Gastroesophageal sphincter (tissue), 4 donors: ENCODE results near the gene ARHGAP26. TPM values are rescaled to one million over a fixed set of nuclear protein-coding genes. Genes with fewer than 3 reads are reported as not detected.

Experiments used
- ATAC-seq: fragments of 150-250 bp; one replicate; pipeline ENCODE4 v1.9.1; 2016; ENCODE audit warnings: mild to moderate bottlenecking, moderate library complexity
- H3K27ac ChIP-seq, 4 donors: fragments of 200-600 bp; sonication (generic) in 3 of 4; 1 replicate in 3 of 4; 2 replicates in 1 of 4; pipeline ENCODE4 v1.5.1; 2016 to 2019
- H3K27me3 ChIP-seq: fragments of 200-600 bp; sonication (generic); one replicate; pipeline ENCODE4 v1.5.1; 2019
- H3K36me3 ChIP-seq, 2 donors: fragments of 200-600 bp; sonication (generic); one replicate each; pipeline ENCODE4 v1.5.1; 2019; ENCODE audit warnings: control low read depth in 1 of 2
- H3K4me1 ChIP-seq, 3 donors: fragments of 200-600 bp; sonication (generic); 1 replicate in 2 of 3; 2 replicates in 1 of 3; pipeline ENCODE4 v1.5.1; 2016 to 2019; ENCODE audit warnings: control low read depth in 2 of 3
- H3K4me3 ChIP-seq, 2 donors: fragments of 200-600 bp; sonication (generic); one replicate each; pipeline ENCODE4 v1.5.1; 2019; ENCODE audit warnings: mild to moderate bottlenecking in 1 of 2, moderate library complexity in 1 of 2
- H3K9me3 ChIP-seq, 3 donors: fragments of 200-600 bp; sonication (generic); one replicate each; pipeline ENCODE4 v1.5.1; 2017 to 2019; ENCODE audit warnings: control low read depth in 2 of 3
- CTCF ChIP-seq, 4 experiments: fragments of 200-600 bp in 2 of 4; fragments of 450-650 bp in 2 of 4; sonication (generic) in 1 of 4; IDR thresholded peaks; one replicate each; pipeline ENCODE4 v1.5.1; 2017 to 2019; ENCODE audit warnings: antibody characterized with exemption in 4 of 4, mild to moderate bottlenecking in 2 of 4, moderate library complexity in 2 of 4
- EP300 ChIP-seq: sonication (generic); formaldehyde crosslinking; IDR thresholded peaks from one replicate; pipeline ENCODE4 v1.6.1; 2017; ENCODE audit warnings: antibody characterized with exemption, mild to moderate bottlenecking
- POLR2A ChIP-seq, 2 donors: fragments of 450-650 bp; IDR thresholded peaks; one replicate each; pipeline ENCODE4 v1.6.1; 2017; ENCODE audit warnings: antibody characterized with exemption in 2 of 2, mild to moderate bottlenecking in 2 of 2, moderate library complexity in 1 of 2
- POLR2AphosphoS5 ChIP-seq: sonication (generic); formaldehyde crosslinking; IDR thresholded peaks from one replicate; pipeline ENCODE4 v1.6.1; 2017; ENCODE audit warnings: antibody characterized with exemption
- WGBS, 2 donors: methylation state at CpG; one replicate each; pipeline ENCODE4 v1.1.5; 2018; ENCODE audit warnings: low coverage in 1 of 2; 5-methylcytosine and 5-hydroxymethylcytosine counted together
- total RNA-seq, 4 donors: library from RNA; depleted of rRNA; stranded (reverse); fragments of >200 nt; gene quantifications; one replicate each; pipeline ENCODE4 v1.1.0, GENCODE V29; 2016

The ARHGAP26 gene
- total RNA-seq, 4 donors from 2014 or later, result 15.2 to 41.7 (median 31.7) TPM

GRCh38 chr5:143019614-143020515, 249.7 kb downstream of the ARHGAP26 start:
- Histone ChIP-seq H3K4me3 (no peak overlapping the region), H3K9me3 (no peaks in the 10 kb centered on the region), H3K36me3 (peaks cover 0 to 5% of the 10 kb centered on the region in 2 donors), H3K4me1 (peaks cover 7 to 44% (median 15%) of the 10 kb centered on the region in 3 donors), H3K27ac (no peak overlapping the region), H3K27me3 (no peaks in the 10 kb centered on the region)
- 46 to 55% methylated on average over 2 to 4 of the region's 7 CpGs for WGBS, 2 donors
- ATAC-seq, result no peak
- TF ChIP-seq POLR2AphosphoS5, result no peak
- no peak for TF ChIP-seq POLR2A (IDR thresholded peaks at IDR 0.05)

- 94 to 97% methylated on average over 2 of the region's 2 CpGs for WGBS, 2 donors
- TF ChIP-seq POLR2A (IDR thresholded peaks at IDR 0.05) (no peak), EP300 (no peak), CTCF (IDR thresholded peaks at IDR 0.05) (no peak), POLR2AphosphoS5 (no peak)
- H3K9me3 ChIP-seq, result no peaks in the 10 kb centered on the region
- H3K4me3 ChIP-seq, result no peak overlapping the region
- H3K36me3 ChIP-seq, result no peaks in the 10 kb centered on the region
- no peak overlapping the region for H3K27ac ChIP-seq
- H3K4me1 ChIP-seq, result peaks cover 7 to 58% (median 15%) of the 10 kb centered on the region in 3 donors
- H3K27me3 ChIP-seq, result no peaks in the 10 kb centered on the region
- ATAC-seq, result no peak
These were observed 251.4 kb downstream of the ARHGAP26 start for GRCh38 chr5:143021595-143021994.

- Histone ChIP-seq H3K36me3 (no peaks in the 10 kb centered on the region), H3K27ac (peak overlapping the region in 3 of 4 donors; percentile 31 to 74 (median 70))
- 10 to 18% methylated on average over 8 to 10 of the region's 10 CpGs for WGBS, 2 donors
These were observed 253.4 kb downstream of the ARHGAP26 start for GRCh38 chr5:143023411-143024096.

GRCh38 chr5:143024228-143024920, 254.2 kb downstream of the ARHGAP26 start:
- Histone ChIP-seq H3K36me3 (no peaks in the 10 kb centered on the region), H3K9me3 (no peaks in the 10 kb centered on the region), H3K4me3 (no peak overlapping the region), H3K27ac (peak overlapping the region in 3 of 4 donors; percentile 31 to 74 (median 70)), H3K27me3 (no peaks in the 10 kb centered on the region), H3K4me1 (peaks cover 7 to 47% (median 15%) of the 10 kb centered on the region in 3 donors)
- TF ChIP-seq POLR2A (IDR thresholded peaks at IDR 0.05) (no peak), CTCF (IDR thresholded peaks at IDR 0.05) (no peak), EP300 (no peak), POLR2AphosphoS5 (no peak)
- ATAC-seq, result no peak
- 98 to 100% methylated on average over 2 to 4 of the region's 5 CpGs for WGBS, 2 donors

More at GRCh38 chr5:143023411-143024096, 253.4 kb downstream of the ARHGAP26 start:
- Histone ChIP-seq H3K4me1 (peaks cover 7 to 50% (median 15%) of the 10 kb centered on the region in 3 donors), H3K9me3 (no peaks in the 10 kb centered on the region), H3K4me3 (no peak overlapping the region), H3K27me3 (no peaks in the 10 kb centered on the region)
- TF ChIP-seq EP300 (no peak), POLR2AphosphoS5 (peak; percentile 50), CTCF (IDR thresholded peaks at IDR 0.05) (peak in 2 of 4 experiments; percentile 28 to 40)
- peak; percentile 88 for ATAC-seq

- TF ChIP-seq EP300, result no peak
- no peak for TF ChIP-seq CTCF (IDR thresholded peaks at IDR 0.05)
- no peak for TF ChIP-seq POLR2A (IDR thresholded peaks at IDR 0.05)
- no peak for TF ChIP-seq POLR2AphosphoS5
- H3K9me3 ChIP-seq, result no peaks in the 10 kb centered on the region
- WGBS, 2 donors, result 37 to 70% methylated on average over 2 to 3 of the region's 4 CpGs
- H3K4me3 ChIP-seq, result no peak overlapping the region
- H3K27ac ChIP-seq, result peak overlapping the region in 1 of 4 donors; percentile 17
- ATAC-seq, result no peak
- H3K4me1 ChIP-seq, result peaks cover 7 to 40% (median 15%) of the 10 kb centered on the region in 3 donors
- H3K36me3 ChIP-seq, result no peaks in the 10 kb centered on the region
- no peaks in the 10 kb centered on the region for H3K27me3 ChIP-seq
These were observed 255.2 kb downstream of the ARHGAP26 start for GRCh38 chr5:143025376-143025775.
